ENCODE measurements around the gene LMF1.

DNA sequence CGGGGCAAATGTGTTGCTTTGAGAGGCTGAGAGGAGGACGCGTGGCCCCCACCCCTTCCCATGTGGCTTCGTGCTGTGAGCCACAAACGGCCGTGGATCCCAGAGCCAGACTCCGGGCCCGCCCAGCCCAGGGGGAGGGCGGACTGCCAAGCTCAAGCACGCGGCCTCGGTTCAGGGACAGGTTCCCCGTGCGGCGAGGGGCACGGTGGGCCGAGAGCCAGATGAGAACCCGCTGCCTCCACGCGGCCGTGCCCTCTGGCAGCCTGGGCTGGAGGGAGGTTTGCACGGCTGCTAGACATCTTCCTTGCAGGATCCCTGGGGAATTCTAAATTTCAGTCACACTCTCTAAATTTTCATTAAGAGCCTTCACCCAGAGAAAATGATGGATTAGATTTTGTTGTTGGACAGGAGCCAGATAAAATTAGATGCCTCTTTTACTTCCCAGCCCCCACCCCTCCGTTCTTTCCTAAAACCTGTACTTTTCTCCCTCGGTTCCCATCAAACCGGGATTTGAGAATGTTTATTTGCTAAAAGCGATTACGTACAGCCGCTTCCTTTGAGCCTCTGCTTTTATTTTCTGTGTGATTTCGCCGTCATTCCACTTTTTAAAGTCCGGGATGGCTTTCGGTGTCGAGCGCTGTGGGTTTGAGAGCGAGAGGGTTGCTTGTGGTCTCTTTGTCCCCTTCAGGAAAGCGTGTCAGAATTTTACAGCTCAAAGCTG is 145.3 kb downstream of the LMF1 start:
- TF ChIP-seq, protein P1, sequence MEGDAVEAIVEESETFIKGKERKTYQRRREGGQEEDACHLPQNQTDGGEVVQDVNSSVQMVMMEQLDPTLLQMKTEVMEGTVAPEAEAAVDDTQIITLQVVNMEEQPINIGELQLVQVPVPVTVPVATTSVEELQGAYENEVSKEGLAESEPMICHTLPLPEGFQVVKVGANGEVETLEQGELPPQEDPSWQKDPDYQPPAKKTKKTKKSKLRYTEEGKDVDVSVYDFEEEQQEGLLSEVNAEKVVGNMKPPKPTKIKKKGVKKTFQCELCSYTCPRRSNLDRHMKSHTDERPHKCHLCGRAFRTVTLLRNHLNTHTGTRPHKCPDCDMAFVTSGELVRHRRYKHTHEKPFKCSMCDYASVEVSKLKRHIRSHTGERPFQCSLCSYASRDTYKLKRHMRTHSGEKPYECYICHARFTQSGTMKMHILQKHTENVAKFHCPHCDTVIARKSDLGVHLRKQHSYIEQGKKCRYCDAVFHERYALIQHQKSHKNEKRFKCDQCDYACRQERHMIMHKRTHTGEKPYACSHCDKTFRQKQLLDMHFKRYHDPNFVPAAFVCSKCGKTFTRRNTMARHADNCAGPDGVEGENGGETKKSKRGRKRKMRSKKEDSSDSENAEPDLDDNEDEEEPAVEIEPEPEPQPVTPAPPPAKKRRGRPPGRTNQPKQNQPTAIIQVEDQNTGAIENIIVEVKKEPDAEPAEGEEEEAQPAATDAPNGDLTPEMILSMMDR (IDR thresholded peaks at IDR 0.05), result no peak
- TF ChIP-seq ZFX (IDR thresholded peaks at IDR 0.05; ENCODE audit: borderline replicate concordance), result no peak
